GM12878 (cell line): ENCODE data around the gene YTHDF1. TPM values are rescaled to one million over a fixed set of nuclear protein-coding genes. Genes with fewer than 3 reads are reported as not detected.

Experiments used
- ATAC-seq: fragments of 200-7000 bp; cut with Tn5 transposase; 3 replicates; pipeline ENCODE4 v1.9.1; 2020; ENCODE audit warnings: mild to moderate bottlenecking, moderate library complexity
- BruUV-seq: library from RNA; stranded (reverse); fragments of 400-500 nt; replicated peaks from 2 replicates; lab custom pipeline; 2021; lab: Mats Ljungman, UMichigan
- CTCF ChIA-PET: fragments of 300-600 bp; sonication (Branson Sonifier 250); formaldehyde crosslinking; extraction: SDS; loops from one replicate; lab custom pipeline; 2021; ENCODE audit warnings: inconsistent platforms; lab: Yijun Ruan, JAX
- POLR2A ChIA-PET: fragments of 350-600 bp; formaldehyde crosslinking; extraction: SDS; loops from one replicate; lab custom pipeline; 2021; ENCODE audit warnings: inconsistent platforms; lab: Charles Lee
- RAD21 ChIA-PET: fragments of 300-600 bp; sonication (Branson Sonifier 250); formaldehyde crosslinking; loops from one replicate; lab custom pipeline; 2023; ENCODE audit warnings: antibody characterized with exemption; ENCODE audit not compliant: unreplicated experiment; lab: Charles Lee
- SMC1A ChIA-PET: fragments of 300-600 bp; sonication (Branson Sonifier 250); formaldehyde crosslinking; loops from one replicate; lab custom pipeline; 2023; ENCODE audit not compliant: unreplicated experiment, uncharacterized antibody; lab: Charles Lee
- DNase-seq: peaks from one replicate; pipeline ENCODE4 v3.0.0-alpha.2; 2011; ENCODE audit warnings: low read depth, low spot score
- FAIRE-seq: peaks from 3 replicates; lab custom pipeline; 2011; peaks lifted over from hg19 to GRCh38; lab: Jason Lieb, UNC
- H2AFZ ChIP-seq: 2 replicates; pipeline ENCODE4 v1.6.0; 2011; ENCODE audit warnings: low read depth, low read length, control low read depth; ENCODE audit not compliant: control insufficient read depth
- H3K27ac ChIP-seq: 2 replicates; pipeline ENCODE4 v1.5.1; 2011; ENCODE audit warnings: control low read depth; ENCODE audit not compliant: control insufficient read depth, insufficient read depth
- H3K27me3 ChIP-seq, 2 experiments: replicated peaks in 1 of 2; 2 replicates each; pipeline versions ENCODE4 v1.6.0 to v1.6.1; 2011; ENCODE audit warnings: low read length in 1 of 2; ENCODE audit not compliant: control insufficient read depth in 2 of 2, insufficient read depth in 2 of 2
- H3K36me3 ChIP-seq, 2 experiments: 2 replicates each; pipeline ENCODE4 v1.5.1; 2011; ENCODE audit warnings: low read length in 1 of 2; ENCODE audit not compliant: control insufficient read depth in 2 of 2, insufficient read depth in 2 of 2
- H3K4me1 ChIP-seq: 2 replicates; pipeline ENCODE4 v1.6.1; 2011; ENCODE audit warnings: mild to moderate bottlenecking, low read length, moderate library complexity, mixed read lengths; ENCODE audit not compliant: control insufficient read depth, insufficient read depth
- H3K4me2 ChIP-seq: 2 replicates; pipeline ENCODE4 v1.6.0; 2011; ENCODE audit warnings: control low read depth; ENCODE audit not compliant: control insufficient read depth, insufficient read depth
- H3K4me3 ChIP-seq: fragments of 200-600 bp; sonication (generic); 2 replicates; pipeline ENCODE4 v1.5.1; 2016
- H3K79me2 ChIP-seq: 2 replicates; pipeline ENCODE4 v1.6.0; 2011; ENCODE audit warnings: low read length; ENCODE audit not compliant: control insufficient read depth, insufficient read depth
- H3K9ac ChIP-seq: 2 replicates; pipeline ENCODE4 v1.8.0; 2011; ENCODE audit warnings: low read length, control low read depth, mixed read lengths; ENCODE audit not compliant: control insufficient read depth, insufficient read depth
- H3K9me3 ChIP-seq: replicated peaks from 3 replicates; pipeline ENCODE4 v1.5.1; 2011; ENCODE audit warnings: mild to moderate bottlenecking, low read length; ENCODE audit not compliant: control insufficient read depth, insufficient read depth
- H4K20me1 ChIP-seq: 2 replicates; pipeline ENCODE4 v1.6.0; 2011; ENCODE audit not compliant: control insufficient read depth, insufficient read depth
- BACH1 ChIP-seq: fragments of 450-650 bp; IDR thresholded peaks from 2 replicates; pipeline ENCODE4 v1.6.1; 2017; ENCODE audit warnings: mild to moderate bottlenecking, borderline replicate concordance
- BMI1 ChIP-seq: fragments of 450-650 bp; IDR thresholded peaks from 2 replicates; pipeline ENCODE4 v1.6.1; 2016; ENCODE audit warnings: mild to moderate bottlenecking, moderate library complexity, borderline replicate concordance
- CBX5 ChIP-seq: sonication (generic); IDR thresholded peaks from 2 replicates; pipeline ENCODE4 v1.6.1; 2016; ENCODE audit warnings: low read depth, moderate library complexity, mild to moderate bottlenecking, inconsistent platforms
- EP300 ChIP-seq, 2 experiments: fragments of 150-350 bp in 1 of 2; IDR thresholded peaks; 2 replicates each; pipeline ENCODE4 v1.6.1; 2011 to 2012; ENCODE audit warnings: low read depth in 2 of 2, low read length in 2 of 2, borderline replicate concordance in 1 of 2, improper control_type of control experiment in 1 of 2, inconsistent platforms in 1 of 2; ENCODE audit not compliant: control insufficient read depth in 1 of 2
- ESRRA ChIP-seq: IDR thresholded peaks from 2 replicates; pipeline ENCODE4 v1.6.1; 2012; ENCODE audit warnings: mild to moderate bottlenecking, low read length, improper control_type of control experiment
- IRF5 ChIP-seq: fragments of 450-650 bp; IDR thresholded peaks from 2 replicates; pipeline ENCODE4 v1.6.1; 2017; ENCODE audit warnings: borderline replicate concordance
- MEF2B ChIP-seq: fragments of 450-650 bp; IDR thresholded peaks from 2 replicates; pipeline ENCODE4 v1.6.1; 2018; ENCODE audit warnings: mild to moderate bottlenecking, moderate library complexity; ENCODE audit not compliant: partially characterized antibody, poor library complexity, severe bottlenecking
- MYB ChIP-seq: fragments of 150-350 bp; IDR thresholded peaks from 2 replicates; pipeline ENCODE4 v1.6.1; 2014; ENCODE audit warnings: mild to moderate bottlenecking, low read depth, low read length, borderline replicate concordance
- POLR2AphosphoS2 ChIP-seq: IDR thresholded peaks from 2 replicates; pipeline ENCODE4 v1.6.1; 2011; ENCODE audit warnings: low read depth, mild to moderate bottlenecking, low read length, improper control_type of control experiment, moderate library complexity
- RAD51 ChIP-seq: fragments of 450-650 bp; IDR thresholded peaks from 2 replicates; pipeline ENCODE4 v1.6.1; 2016; ENCODE audit warnings: moderate library complexity, mild to moderate bottlenecking, inconsistent platforms
- RBBP5 ChIP-seq: fragments of 200-600 bp; sonication (generic); conservative IDR thresholded peaks from 2 replicates; pipeline ENCODE4 v1.6.1; 2016
- SIX5 ChIP-seq: IDR thresholded peaks from 2 replicates; pipeline ENCODE4 v1.6.1; 2011; ENCODE audit warnings: mild to moderate bottlenecking, low read depth, low read length, moderate library complexity; ENCODE audit not compliant: severe bottlenecking
- SREBF2 ChIP-seq: IDR thresholded peaks from 2 replicates; pipeline ENCODE4 v1.6.1; 2012; ENCODE audit warnings: mild to moderate bottlenecking, low read length
- TARDBP ChIP-seq: IDR thresholded peaks from 2 replicates; pipeline ENCODE4 v1.6.1; 2016; ENCODE audit warnings: borderline replicate concordance
- TCF3 ChIP-seq: IDR thresholded peaks from 2 replicates; pipeline ENCODE4 v1.6.1; 2012; ENCODE audit warnings: low read depth, mild to moderate bottlenecking, low read length, borderline replicate concordance; ENCODE audit not compliant: insufficient read depth
- ZNF24 ChIP-seq: fragments of 450-650 bp; IDR thresholded peaks from 2 replicates; pipeline ENCODE4 v1.6.1; 2017; ENCODE audit warnings: antibody characterized with exemption, mild to moderate bottlenecking
- WGBS: methylation state at CpG from one replicate; pipeline ENCODE4 v1.1.6; 2016; ENCODE audit warnings: low lambda C conversion rate; ENCODE audit not compliant: insufficient replicate concordance, insufficient coverage; ENCODE audit errors: missing lambda C conversion rate; 5-methylcytosine and 5-hydroxymethylcytosine counted together
- in situ Hi-C: fragments of 300-500 bp; cut with MboI; formaldehyde crosslinking; loops from 9 replicates; pipeline ENCODE4 v1.14.3; 2018; ENCODE audit warnings: mixed read lengths
- intact Hi-C: fragments of 100-400 bp; cut with micrococcal nuclease; formaldehyde crosslinking; loops from one replicate; pipeline ENCODE4 v1.14.2; 2022; ENCODE audit not compliant: unreplicated experiment
- polyA plus RNA-seq, 11 experiments: library from polyadenylated mRNA; depleted of rRNA in 4 of 11; unstranded in 6 of 11; stranded (reverse) in 5 of 11; fragments of >200 nt; fragmentation: Nextera tagmentation in 4 of 11; fragmentation: Illumina TruSeq in 1 of 11; extraction: Ambion mirVana in 4 of 11; extraction: Trizol in 1 of 11; gene quantifications; 1 replicate in 1 of 11; 2 replicates in 10 of 11; pipeline versions ENCODE4 v1.2.1 to v1.2.3, GENCODE V29; 2011 to 2016; ENCODE audit warnings: inconsistent platforms in 2 of 11, missing spikeins in 2 of 11, low read depth in 1 of 11
- total RNA-seq, 4 experiments: library from RNA; depleted of rRNA in 3 of 4; stranded (reverse); fragments of >200 nt in 3 of 4; fragmentation: Illumina TruSeq in 1 of 4; extraction: Trizol in 1 of 4; gene quantifications; 2 replicates each; pipeline versions ENCODE4 v1.2.1 to v1.2.3, GENCODE V29; 2013 to 2021

YTHDF1 gene
- total and polyA plus RNA-seq, 10 of the 15 experiments (the other 5 are each of a cell fraction or from before 2014, with no cell fraction given), result 4.6 to 37.8 (median 20.5) TPM

DNA sequence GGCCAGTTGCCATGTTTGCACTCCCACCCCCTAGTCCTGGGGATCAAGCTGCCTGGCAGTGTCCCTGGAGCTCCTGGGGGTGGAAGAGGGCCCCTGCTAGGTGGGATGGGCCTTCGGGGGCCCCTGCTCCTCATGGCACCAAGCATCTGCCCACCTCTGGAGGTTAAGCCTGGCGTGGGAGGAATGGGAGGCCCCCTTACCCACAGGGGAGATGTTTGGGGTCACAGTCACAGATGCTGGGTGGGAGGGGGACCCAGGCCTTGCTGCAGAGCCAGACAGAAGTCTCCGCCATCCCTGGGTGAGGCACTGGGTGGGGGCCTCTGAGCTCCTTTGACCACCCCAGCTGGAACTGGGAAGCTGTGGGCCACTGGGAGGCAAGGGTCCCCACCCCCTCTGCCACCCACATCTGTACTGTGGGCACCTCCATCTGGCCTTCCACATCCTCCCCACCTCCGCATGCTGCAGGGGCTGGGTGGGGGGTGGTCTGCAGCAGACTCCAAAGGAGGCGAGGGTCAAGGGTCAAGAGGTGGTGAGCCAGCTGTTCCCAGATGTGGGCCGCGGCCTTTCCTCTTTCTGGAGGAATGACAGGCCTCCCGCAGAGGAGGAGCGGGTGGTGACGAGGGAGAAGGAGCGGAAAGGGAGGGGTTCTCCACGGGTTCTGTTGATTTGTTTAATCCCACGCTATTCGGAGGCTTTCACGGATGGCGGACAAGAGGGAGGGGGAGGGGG, 41.5 kb downstream of the YTHDF1 start:
- Histone ChIP-seq H3K27ac (no peak overlapping the region), H3K4me1 (no peaks in the 10 kb centered on the region), H3K27me3 (peaks cover 18 to 19% of the 10 kb centered on the region in 2 experiments), H4K20me1 (no peaks in the 10 kb centered on the region)
- in situ Hi-C loops (no loop called here), intact Hi-C loops (no loop called here)
- ChIA-PET SMC1A (no interaction called here), POLR2A (no interaction called here), RAD21 (interaction anchor here (1.2 kb wide), 1 partner anchor 202 kb away, joined by 3 read pairs; no protein-coding TSS in a partner anchor), CTCF (no interaction called here)
- ATAC-seq, result no peak
- WGBS, result 4% methylated on average over 10 of the region's 16 CpGs
- FAIRE-seq, result no peak
- DNase-seq, result no peak
- TF ChIP-seq BMI1 (no peak), CBX5 (no peak), SREBF2 (no peak), TARDBP (no peak)
- TF ChIP-seq, all 136 proteins: peak for 0
- Histone ChIP-seq H3K79me2 (no peaks in the 10 kb centered on the region), H3K4me3 (no peak overlapping the region), H3K4me2 (no peak overlapping the region), H2AFZ (no peak overlapping the region), H3K9ac (no peak overlapping the region), H3K9me3 (no peaks in the 10 kb centered on the region), H3K36me3 (no peaks in the 10 kb centered on the region)
- BruUV-seq, result no TSS peak

DNA sequence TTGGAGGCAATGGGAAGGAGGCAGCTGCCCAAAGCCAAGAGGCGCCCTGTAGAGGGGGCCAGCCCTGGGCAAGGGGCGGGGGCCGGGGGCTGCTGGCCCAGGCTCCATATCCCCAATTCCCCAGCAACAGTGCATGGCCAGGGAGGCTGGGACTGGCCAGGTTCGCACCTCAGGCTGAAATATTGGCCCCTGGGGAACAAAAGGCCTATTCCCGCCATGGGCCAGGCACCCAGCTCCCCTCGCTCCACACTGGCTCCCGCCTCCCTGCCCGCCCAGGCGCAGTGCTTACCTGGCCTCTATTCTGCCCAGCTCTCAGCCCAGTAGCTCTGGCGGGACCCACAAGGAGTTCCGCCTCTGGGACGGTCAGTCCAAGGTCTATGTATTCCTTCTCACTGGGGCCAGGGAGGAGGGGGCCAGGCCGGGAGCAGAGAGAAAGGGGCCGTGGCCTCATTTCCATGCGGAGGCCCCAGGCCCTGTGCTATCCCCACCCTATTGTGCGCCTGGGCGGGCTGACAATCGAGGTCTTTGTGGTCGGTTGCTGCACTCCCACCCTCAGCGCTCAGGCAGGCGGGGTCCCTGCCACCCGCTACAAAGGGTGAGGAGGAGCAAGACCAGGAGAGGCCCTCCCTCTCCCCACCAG, 42.3 kb downstream of the YTHDF1 start:
- SMC1A ChIA-PET, result no interaction called here
- Histone ChIP-seq H3K4me3 (no peak overlapping the region), H3K9me3 (no peaks in the 10 kb centered on the region), H4K20me1 (no peaks in the 10 kb centered on the region), H2AFZ (no peak overlapping the region), H3K36me3 (no peaks in the 10 kb centered on the region), H3K27ac (no peak overlapping the region), H3K79me2 (no peaks in the 10 kb centered on the region), H3K4me2 (no peak overlapping the region), H3K9ac (no peak overlapping the region), H3K27me3 (peaks cover 18 to 19% of the 10 kb centered on the region in 2 experiments), H3K4me1 (no peaks in the 10 kb centered on the region)
- BruUV-seq, result no TSS peak
- 37% methylated on average over 22 of the region's 22 CpGs for WGBS
- RAD21 ChIA-PET, result interaction anchor here (1.5 kb wide), 1 partner anchor 351 kb away, joined by 3 read pairs; no protein-coding TSS in a partner anchor
- POLR2A ChIA-PET, result no interaction called here
- DNase-seq, result no peak
- intact Hi-C loops (no loop called here), in situ Hi-C loops (no loop called here)
- CTCF ChIA-PET, result interaction anchor here (1.5 to 1.6 kb wide), 3 partner anchors 117 to 201 kb away, joined by 3 to 7 read pairs (median 4); no protein-coding TSS in a partner anchor
- no peak for ATAC-seq
- FAIRE-seq, result no peak
- no peak for TF ChIP-seq ZNF24
- TF ChIP-seq POLR2AphosphoS2, result no peak
- TF ChIP-seq MYB, result no peak
- no peak for TF ChIP-seq EP300 (IDR thresholded peaks at IDR 0.05; ENCODE audit: borderline replicate concordance in 1 of 2, control insufficient read depth in 1 of 2, low read depth in 2 of 2, low read length in 2 of 2)
- no peak for TF ChIP-seq RBBP5
- no peak for TF ChIP-seq SIX5
- TF ChIP-seq ESRRA, result no peak
- no peak for TF ChIP-seq MEF2B
- TF ChIP-seq IRF5, result no peak
- TF ChIP-seq BACH1, result no peak
- no peak for TF ChIP-seq TCF3
- no peak for TF ChIP-seq RAD51
